GM21529 (cell line): ENCODE measurements around the gene MCUB.

Experiments used
- ATAC-seq: cut with Tn5 transposase; IDR thresholded peaks from one replicate; pipeline ENCODE4 v1.9.1; 2021; ENCODE audit not compliant: unreplicated experiment

Gene MCUB

GRCh38 chr4:109624536-109624935, 64.5 kb downstream of the MCUB start:
- no peak for ATAC-seq

GRCh38 chr4:109627361-109627760, 67.3 kb downstream of the MCUB start:
- ATAC-seq, result no peak

DNA sequence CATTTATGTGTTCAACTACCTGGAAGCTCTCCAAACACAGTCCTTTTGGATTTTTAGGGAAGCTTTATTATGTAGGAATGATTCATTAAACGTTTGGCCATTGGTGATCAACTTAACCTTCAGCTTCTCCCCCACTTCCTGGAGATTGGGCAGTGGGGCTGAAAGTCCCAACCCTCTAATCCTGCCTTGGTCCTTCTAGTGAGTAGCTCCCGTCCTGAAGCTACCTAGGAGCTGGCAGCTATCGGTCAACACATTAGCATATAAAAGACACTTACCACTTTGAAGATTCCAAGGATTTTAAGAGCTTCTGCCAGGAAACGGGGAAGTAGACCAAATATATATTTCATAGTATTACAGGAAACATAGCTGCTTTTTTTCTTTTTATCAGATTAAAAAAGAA, 69.7 kb downstream of the MCUB start:
- no peak for ATAC-seq

DNA sequence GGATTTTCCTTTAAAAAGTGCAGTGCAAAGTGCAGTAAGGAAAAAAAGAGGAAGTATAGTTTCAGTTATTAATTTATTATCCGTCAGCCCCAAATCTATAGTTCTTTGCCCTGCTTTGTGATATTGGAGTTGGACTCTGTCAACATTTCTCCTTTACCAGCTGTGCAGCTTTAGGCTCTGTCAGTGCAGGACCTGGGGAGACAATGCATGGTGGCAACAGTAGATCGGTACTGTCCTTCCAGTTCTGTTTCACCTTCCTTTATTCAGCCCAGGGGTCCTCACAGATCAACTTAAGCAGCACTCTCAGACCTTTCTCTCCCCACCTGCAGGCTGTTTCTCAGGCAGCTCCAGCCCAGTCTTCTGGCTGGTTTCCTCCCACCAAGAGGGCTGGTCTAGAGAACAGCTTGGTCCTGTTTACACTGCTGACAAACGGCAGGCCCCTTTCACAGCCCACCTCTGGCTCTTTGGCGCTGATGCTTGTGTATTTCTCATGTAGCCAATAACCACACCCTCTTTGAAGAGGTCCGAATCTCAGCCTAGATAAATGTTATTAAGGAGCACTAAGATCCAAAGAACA, 71.6 kb downstream of the MCUB start:
- ATAC-seq, result no peak

- no peak for ATAC-seq
Measured at GRCh38 chr4:109640644-109641043, 80.6 kb downstream of the MCUB start.

DNA sequence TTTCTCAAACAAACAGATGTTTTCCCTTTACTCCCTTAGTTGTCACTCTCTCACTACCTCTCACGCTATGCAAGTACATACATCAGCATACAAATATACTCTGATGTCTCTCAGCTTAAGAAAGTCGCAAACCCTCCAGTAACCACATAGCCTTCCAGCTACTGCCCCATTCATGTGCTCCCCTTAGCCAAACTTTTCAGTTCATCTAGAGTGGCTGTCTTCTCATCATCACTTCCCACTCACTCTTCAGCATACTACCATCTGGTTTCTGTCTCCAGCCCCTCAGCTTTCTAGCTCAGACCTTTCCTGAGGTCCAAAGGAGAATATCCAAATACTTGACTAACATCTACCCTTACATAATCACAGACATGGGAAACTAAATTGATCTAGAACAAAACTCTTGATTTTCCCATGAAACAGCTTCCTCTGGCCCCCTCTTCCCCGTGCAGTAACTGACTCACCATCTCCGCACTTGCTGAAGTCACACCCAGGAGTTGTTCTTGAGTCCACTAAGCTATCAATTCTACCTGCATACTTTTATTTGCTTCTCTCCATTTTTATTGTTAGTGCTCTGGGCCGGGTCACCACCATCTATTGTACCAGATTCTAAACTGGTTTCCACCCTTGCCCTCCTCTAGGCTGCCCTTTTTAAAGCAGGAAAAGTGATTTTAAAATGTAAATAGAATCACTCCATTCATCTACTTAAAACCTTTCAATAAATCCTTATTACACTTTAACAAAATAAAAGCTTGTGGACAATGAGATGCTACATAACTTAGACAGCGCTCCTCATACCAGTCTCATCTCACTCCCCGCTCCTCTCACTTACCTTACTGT, 86.0 kb downstream of the MCUB start:
- no peak for ATAC-seq

DNA sequence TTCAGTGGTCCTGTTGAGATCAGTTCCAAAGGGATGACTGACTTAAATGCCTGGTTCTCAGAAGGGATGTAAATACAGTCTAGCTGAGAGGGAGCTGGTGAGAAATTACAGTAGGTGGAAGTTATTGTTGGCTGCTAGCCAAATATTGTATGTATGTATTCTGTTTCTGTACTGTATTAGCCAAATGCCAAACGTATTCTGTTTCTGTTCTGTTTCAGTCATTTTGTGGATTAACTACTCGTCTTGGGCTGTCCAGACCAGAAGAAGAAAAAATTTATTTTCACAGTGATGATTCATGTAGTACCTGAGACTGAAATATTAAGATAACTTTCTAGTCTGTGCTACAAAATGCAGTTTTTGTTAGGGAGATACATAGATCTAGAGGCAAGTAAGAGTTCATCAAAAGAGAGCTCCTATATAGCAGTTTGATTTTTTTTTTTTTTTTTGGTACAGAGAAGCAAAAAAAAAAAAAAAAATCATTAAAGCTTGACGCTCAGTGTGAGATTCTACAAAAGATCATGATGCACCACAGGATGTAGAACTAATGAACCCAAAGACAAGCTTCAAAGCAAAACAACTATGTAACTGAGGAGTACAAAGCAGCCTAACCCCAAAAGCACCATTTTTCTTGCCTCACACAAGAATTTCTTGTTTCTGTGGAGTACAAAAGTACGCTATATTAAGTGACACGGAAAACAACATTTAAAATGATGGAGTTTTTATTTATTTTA, 88.4 kb downstream of the MCUB start:
- ATAC-seq, result peak; percentile 62

DNA sequence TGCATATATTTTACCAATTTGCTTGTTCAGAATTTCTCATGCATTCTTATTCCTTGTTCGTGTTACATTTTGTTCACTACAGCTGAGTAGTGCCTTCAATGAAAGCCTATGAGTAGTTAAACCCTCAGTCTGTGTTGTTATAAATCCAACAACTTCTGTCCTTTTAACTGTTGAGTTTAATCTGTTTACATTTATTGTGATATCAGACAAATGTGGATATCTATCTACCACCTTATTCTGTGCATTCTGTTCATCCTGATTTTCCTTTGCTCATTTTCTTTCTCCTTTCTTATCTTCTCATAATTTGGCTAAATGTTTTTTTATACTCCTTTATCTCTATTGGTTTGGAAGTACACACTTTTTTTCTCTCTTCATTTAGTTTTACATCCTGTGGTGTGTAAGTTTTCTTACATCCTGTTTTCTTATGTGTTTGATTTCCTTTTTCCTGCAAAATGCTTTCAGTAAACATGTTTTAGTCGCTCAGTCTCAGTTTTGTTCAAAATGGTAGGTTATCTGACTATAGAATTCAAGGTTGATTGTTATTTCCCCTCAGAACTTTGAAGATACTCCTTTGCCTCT, 89.0 kb downstream of the MCUB start:
- no peak for ATAC-seq

GRCh38 chr4:109649872-109650271, 89.8 kb downstream of the MCUB start:
- peak; percentile 84 for ATAC-seq

- no peak for ATAC-seq
Measured at GRCh38 chr4:109655396-109655795, 95.3 kb downstream of the MCUB start.

GRCh38 chr4:109657854-109658418, 97.9 kb downstream of the MCUB start:
- ATAC-seq, result no peak

DNA sequence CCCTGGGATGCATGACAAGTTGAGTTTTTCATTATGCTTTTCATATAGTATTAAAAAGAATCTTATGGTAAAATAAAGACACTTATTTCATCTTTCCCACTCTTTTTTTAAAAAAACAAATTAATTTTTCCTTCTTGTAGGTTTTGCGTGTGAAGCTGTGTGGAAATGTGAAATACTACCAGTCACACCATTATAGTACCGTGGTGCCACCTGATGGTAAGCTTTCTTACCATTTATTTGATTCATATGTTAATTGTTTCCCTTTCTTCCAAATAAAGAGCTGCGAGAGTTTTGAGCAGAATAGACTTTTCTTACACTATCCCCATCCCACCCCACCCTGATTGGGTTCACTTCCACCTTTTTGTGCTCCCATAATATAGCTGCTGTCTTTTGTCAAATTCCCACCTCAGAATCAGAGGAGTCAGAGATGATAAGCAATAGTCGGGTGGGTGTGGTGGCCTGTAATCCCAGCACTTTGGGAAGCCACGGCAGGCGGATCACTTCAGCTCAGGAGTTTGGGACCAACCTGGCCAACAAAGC, 98.9 kb downstream of the MCUB start:
- ATAC-seq, result no peak

- ATAC-seq, result no peak
Measured at GRCh38 chr4:109662116-109662515, 102.1 kb downstream of the MCUB start.

DNA sequence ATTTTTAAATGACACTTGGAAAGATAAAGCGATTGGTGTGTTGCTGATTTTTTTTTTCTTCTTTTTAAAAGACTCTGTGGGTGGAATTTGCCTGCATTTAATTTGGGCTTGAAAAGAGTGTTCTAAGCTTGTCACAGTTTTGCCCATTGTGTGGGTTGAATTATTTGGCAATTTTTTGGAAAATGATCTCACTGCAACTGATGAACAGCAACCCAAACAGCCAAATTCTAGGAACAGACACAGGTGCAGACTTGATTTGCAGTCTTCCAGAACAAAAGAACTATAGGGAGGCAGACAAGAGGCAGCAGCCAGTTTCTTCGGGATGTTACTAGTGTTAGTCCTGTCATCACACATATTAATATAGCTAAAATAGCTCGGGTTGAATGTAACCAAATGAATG, 102.7 kb downstream of the MCUB start:
- no peak for ATAC-seq

DNA sequence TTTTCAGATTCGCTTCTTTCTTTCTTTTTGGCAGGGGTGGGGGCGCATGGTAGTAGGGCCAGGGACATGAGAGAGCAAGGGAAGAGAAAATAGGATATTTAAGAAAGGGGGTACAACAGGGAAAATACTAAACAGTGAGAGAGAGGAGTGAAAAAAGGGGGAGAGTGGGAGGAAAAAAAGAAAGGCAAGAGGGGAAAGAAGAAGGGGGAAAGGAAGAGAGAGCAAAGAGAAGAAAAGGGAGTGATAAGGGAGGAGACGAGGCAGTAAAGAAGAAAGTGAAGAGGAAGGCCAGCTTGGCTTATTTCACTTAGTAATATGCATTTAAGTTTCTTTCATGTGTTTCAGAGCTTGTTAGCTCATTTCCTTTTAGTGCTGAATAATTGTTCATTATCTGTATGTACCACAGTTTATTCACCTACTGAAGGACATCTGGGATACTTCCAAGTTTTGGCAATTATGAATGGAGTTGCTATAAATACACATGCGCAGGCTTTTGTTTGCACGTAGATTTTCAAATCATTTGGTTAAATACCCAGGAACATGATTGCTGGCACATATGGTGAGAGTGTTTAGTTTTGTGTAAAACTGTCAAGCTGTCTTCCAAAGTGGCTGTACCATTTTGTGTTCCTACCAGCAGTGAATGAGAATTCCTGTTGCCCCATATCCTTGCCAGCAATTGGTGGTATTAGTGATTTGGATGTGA, 105.9 kb downstream of the MCUB start:
- ATAC-seq, result no peak

- ATAC-seq, result no peak
Measured at GRCh38 chr4:109671350-109671749, 111.3 kb downstream of the MCUB start.

- ATAC-seq, result no peak
Measured at GRCh38 chr4:109672169-109672930, 112.3 kb downstream of the MCUB start.

GRCh38 chr4:109673303-109673702, 113.3 kb downstream of the MCUB start:
- no peak for ATAC-seq

- no peak for ATAC-seq
Measured at GRCh38 chr4:109675181-109675580, 115.1 kb downstream of the MCUB start.

DNA sequence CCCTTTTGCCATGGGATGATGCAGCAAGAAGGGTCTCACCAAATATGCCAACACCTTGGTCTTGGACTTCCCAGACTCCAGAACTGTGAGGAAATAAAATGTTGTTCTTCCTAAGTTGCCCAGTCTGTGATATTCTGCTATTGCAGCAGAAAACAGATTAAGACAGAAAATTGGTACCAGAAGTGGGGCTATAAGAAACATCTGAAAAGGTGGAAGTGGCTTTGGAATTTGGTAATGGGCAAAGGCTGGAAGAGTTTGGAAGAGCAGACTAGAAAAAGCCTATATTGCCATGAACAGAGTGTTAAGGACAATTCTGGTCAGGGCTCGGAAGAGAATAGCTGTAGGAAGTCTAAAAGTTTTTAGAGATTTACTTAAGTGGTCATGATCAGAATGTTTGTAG, 115.8 kb downstream of the MCUB start:
- no peak for ATAC-seq
